SJCRH30 (cell line): ENCODE results near the gene C9orf50. TPM values are rescaled to one million over a fixed set of nuclear protein-coding genes. Genes with fewer than 3 reads are reported as not detected.
A peak's percentile ranks its signal among the peaks of the same experiment; 100 is the strongest.

ENCODE experiments used
- DNase-seq, 2 experiments: peaks; one replicate each; pipeline ENCODE4 v3.0.0-alpha.2; 2015 to 2020
- H3K27ac ChIP-seq: fragments of 250-450 bp; sonication (Bioruptor Pico); 2 replicates; pipeline ENCODE4 v1.5.1; 2020; ENCODE audit warnings: mild to moderate bottlenecking, moderate library complexity
- H3K27me3 ChIP-seq: fragments of 250-450 bp; sonication (Bioruptor Pico); 2 replicates; pipeline ENCODE4 v1.5.1; 2020; ENCODE audit warnings: mild to moderate bottlenecking, moderate library complexity
- H3K36me3 ChIP-seq: fragments of 250-450 bp; sonication (Bioruptor Pico); 2 replicates; pipeline ENCODE4 v1.5.1; 2020; ENCODE audit warnings: mild to moderate bottlenecking, moderate library complexity
- H3K4me1 ChIP-seq: fragments of 250-450 bp; sonication (Bioruptor Pico); 2 replicates; pipeline ENCODE4 v1.5.1; 2020; ENCODE audit warnings: mild to moderate bottlenecking, moderate library complexity
- H3K4me3 ChIP-seq: fragments of 250-450 bp; sonication (Bioruptor Pico); 2 replicates; pipeline ENCODE4 v1.5.1; 2020; ENCODE audit warnings: mild to moderate bottlenecking, moderate library complexity
- H3K9me3 ChIP-seq: fragments of 250-450 bp; sonication (Bioruptor Pico); replicated peaks from 2 replicates; pipeline ENCODE4 v1.5.1; 2020; ENCODE audit warnings: mild to moderate bottlenecking, moderate library complexity
- total RNA-seq: library from RNA; depleted of rRNA; stranded (reverse); fragments of >200 nt; shearing (Covaris generic); gene quantifications from 2 replicates; pipeline ENCODE4 v1.2.3, GENCODE V29; 2014

The C9orf50 gene
- total RNA-seq, 1 experiment from 2014 or later: not detected

DNA sequence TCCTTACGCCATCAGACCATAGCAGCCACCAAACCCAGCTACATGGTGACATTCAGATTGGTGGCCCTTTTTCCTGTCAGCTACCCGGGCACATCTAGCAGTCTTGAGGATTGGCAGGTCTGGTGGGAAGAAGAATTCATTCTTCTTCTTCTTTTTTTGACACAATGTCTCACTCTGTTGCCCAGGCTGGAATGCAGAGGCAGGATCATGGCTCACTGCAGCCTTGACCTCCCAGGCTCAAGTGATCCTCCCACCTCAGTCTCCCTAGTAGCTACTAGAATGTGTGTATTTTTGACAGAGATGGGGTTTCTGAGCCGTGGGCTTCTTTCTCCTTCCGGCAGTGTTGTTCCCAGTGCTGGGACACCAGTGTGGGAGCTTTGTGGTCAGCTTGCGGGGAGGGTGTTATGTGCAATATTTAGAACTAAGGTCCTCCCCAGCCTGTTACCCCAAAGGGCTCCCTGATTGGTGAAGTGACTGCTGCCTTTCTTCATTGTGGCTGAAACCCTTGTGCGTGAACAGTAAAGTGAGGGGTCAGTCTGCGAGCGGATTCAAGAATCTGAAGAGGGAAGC, 8.4 kb upstream of the C9orf50 start:
- Histone ChIP-seq H3K4me3 (no peak overlapping the region), H3K27me3 (no peaks in the 10 kb centered on the region), H3K4me1 (peaks cover 18% of the 10 kb centered on the region), H3K36me3 (peaks cover 14% of the 10 kb centered on the region), H3K27ac (no peak overlapping the region), H3K9me3 (no peaks in the 10 kb centered on the region)
- no peak for DNase-seq

DNA sequence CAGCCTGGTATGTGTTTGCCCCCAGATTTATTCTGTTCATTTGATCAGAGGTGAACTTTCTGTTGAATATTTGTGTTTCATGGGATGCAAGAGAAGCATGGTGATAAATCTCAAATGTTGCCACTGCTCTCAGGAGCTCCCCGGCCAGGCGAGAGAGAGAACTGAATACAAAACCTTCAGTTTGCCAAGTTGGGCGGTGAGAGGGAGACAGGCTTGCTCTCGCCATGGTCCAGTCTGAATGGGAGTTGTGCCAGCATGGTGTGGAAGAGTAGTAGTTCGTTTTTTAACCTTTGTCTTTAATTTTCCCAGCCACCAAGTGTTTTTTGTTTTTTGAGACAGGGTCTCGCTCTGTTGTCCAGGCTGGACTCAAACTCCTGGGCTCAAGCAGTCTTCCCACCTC, 7.8 kb upstream of the C9orf50 start:
- DNase-seq: no peak
- Histone ChIP-seq H3K27ac (no peak overlapping the region), H3K9me3 (no peaks in the 10 kb centered on the region), H3K36me3 (peaks cover 10% of the 10 kb centered on the region), H3K4me1 (peaks cover 18% of the 10 kb centered on the region), H3K27me3 (no peaks in the 10 kb centered on the region), H3K4me3 (no peak overlapping the region)

DNA sequence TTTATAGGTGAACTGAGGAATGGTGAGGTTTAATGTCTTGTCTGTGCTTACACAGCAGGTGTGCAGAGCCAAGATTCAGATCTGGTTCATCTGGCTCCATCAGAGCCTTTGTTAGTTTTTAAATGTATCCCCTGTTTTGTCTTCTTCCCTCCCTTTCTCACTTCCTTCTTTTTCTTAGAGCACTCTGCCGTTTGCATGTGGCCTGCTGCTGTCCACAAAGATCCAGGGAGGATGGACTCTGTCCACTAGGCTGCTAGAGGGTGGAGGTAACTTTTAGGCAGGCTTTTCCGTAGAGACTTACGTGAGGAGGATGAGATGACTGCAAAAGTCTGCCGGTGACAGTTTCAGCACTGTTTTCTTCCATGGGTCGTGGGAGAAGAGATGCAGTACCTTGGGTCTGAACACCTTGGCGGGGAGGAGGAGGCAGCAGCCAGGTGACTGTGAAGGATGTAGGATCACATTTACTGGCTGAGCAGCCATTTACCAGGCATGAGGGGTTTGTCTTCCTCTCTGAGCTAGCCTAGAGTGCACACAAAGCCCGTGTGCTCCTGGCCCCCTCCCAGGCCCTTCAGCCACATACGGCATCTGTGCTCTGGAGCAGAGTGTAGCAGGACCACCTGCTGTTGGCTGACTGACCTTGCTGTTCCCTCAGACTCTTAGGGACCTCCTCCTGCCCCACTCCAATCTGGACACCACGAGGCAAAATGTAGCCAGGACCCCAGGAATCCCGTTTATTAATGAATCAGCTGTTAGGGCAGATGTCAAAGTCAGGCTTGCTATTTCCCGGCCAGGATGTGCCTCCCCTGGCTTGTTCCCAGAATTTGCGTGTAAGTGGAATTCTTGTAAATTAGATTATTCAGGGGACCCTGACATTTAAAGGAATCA, 6.9 kb upstream of the C9orf50 start:
- Histone ChIP-seq H3K4me3 (peak overlapping the region; percentile 76), H3K4me1 (peaks cover 18% of the 10 kb centered on the region), H3K27me3 (no peaks in the 10 kb centered on the region), H3K27ac (no peak overlapping the region), H3K36me3 (peaks cover 5% of the 10 kb centered on the region; the same call in 1 of the 2 replicates), H3K9me3 (no peaks in the 10 kb centered on the region)
- DNase-seq: peak; percentile 56 to 57

DNA sequence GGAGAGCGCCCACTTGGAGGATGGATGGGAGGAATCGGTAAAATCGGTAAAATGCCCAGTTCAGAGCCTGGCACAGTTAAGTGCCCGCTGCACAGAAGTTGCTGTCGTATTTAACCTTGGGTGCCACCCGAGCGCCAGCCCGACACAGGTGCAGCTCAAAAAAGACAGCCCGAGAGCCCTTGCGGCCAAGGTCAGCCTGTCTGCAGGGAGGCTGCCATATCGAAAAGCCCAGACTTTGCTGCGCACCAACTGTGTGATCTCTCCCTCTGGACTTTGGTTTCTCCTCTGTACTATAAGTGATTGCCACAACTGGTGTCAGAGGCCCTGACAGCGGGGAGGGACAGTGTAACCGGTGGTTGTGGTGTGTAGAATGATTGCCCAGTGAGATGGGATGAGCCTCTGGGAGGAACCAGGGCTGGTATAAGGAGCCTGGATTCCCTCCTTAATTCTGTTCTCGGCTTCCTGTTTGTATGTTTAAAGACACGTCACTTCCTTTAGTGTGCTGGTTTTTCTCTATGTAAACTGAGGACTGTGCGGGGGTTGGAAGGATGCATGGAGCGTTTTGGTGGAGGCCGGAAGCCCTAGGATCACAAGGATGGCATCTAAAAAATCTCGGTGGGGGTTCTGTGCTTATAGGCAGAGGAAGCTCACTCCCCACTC, 5.9 kb upstream of the C9orf50 start:
- peak in 1 of 2 experiments; percentile 58 for DNase-seq
- no peaks in the 10 kb centered on the region for H3K36me3 ChIP-seq
- peaks cover 2% of the 10 kb centered on the region; the same call in 1 of the 2 replicates for H3K27me3 ChIP-seq
- peaks cover 18% of the 10 kb centered on the region for H3K4me1 ChIP-seq
- peak overlapping the region; percentile 76 for H3K4me3 ChIP-seq
- H3K27ac ChIP-seq: peak overlapping the region; percentile 84
- no peaks in the 10 kb centered on the region for H3K9me3 ChIP-seq

DNA sequence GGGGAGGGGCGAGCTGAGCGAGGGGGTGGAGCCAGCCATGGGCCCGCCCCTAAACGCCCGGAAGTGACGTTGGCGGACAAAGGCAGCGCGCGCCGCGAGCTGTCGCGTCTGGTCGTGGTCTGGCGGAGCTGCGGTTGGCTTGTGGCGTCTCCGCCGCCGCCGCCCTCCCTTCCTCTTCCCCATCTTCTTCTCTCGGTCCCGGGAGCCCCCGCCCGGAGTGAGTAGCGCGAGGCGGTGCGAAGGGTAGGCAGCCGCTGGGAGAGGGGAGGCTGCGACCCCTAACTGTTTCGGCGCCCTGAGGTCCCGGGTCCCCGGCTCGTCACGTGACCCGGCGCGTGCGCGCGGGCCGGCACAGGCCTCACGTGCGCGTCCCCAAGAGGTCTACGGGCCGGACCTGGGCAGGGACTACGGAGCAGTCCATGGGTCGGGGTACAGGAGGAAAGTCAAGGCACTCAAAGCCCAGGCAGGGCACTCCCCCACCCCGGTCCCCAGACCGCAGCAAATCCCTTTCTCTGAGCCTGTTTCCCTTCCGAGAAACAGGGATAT, 5.3 kb upstream of the C9orf50 start, which contains the start of gene NTMT1:
NTMT1 (plus strand) TSS at position 85 of the 546 bp plus-strand sequence. CDS start 6,541 bp downstream, outside the sequence.
- Histone ChIP-seq H3K4me1 (peaks cover 18% of the 10 kb centered on the region), H3K36me3 (no peaks in the 10 kb centered on the region), H3K27me3 (peaks cover 6% of the 10 kb centered on the region), H3K4me3 (peak within 1 kb of the TSS; percentile 76), H3K27ac (peak within 1 kb of the TSS; percentile 84), H3K9me3 (no peaks in the 10 kb centered on the region)
- peak; percentile 80 to 90 for DNase-seq

DNA sequence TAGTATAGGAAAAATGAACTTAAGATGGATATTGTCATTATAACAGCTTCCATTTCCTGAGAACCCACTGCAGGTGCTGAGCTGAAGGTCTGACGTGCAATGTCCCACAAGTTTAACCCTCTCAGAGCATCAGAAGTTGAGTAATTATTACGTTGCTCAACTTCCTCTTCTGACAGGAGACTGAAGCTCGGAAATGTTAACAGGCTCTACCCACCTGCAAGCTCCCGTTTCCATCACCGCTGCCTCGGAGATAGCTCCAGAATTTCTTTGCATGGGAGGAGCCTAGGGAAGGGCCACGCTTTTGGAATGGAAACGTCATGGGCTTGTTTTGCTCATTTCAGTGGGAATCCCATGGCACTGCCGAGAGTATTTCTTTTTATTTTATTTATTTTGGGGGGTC, 4.0 kb upstream of the C9orf50 start:
- Histone ChIP-seq H3K27me3 (peaks cover 14% of the 10 kb centered on the region), H3K27ac (no peak overlapping the region)

DNA sequence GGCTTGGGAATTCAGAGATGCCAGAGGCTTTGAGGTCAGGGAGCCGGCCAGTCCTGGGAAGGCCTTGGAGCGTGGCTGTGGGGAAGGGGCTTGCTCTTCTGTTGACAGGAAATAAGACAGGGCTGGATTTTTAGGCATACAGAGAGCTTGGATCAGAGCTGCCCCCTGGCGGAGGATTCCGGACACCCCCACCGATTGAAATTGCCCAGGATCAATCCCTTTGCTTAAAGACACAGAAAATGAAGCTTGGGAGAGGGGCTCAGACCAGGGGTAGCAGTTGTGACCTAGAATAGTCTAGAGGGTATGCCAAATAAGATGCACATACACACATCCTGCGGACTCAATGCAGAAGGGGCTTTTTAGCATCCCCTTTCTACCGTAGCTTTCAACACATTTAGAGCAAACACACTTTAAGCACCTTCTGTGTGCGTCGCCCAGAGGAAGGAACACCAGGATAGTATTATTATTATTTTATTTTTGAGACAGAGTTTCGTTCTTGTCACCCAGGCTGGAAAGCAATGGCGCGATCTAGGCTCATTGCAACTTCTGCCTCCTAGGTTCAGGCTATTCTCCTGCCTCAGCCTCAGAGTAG, 3.4 kb upstream of the C9orf50 start:
- Histone ChIP-seq H3K4me3 (no peak overlapping the region), H3K4me1 (peaks cover 18% of the 10 kb centered on the region)
- peak; percentile 72 to 84 for DNase-seq

More for the DNA sequence above, 4.0 kb upstream of the C9orf50 start:
- no peak overlapping the region for H3K4me3 ChIP-seq
- DNase-seq: no peak
- H3K9me3 ChIP-seq: no peaks in the 10 kb centered on the region
- no peaks in the 10 kb centered on the region for H3K36me3 ChIP-seq
- peaks cover 18% of the 10 kb centered on the region for H3K4me1 ChIP-seq

DNA sequence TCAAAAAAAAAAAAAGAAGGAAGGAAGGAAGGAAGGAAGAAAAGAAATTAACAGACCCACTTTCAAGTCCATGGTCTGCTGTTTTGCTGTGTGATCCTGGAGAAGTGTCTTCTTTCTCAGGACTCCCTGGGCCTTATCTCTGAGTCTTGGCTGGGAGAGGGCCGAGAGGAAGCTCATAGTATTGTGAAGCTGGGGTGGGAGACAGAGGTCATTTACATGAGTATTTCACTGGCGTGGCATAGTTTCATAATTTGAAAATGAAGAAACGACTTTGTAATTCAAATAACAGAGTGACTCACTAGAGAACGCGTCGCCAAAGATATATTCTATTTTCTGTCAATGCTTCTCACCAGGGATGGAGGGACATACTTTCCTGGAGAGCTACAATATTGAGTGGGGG, 2.4 kb upstream of the C9orf50 start:
- Histone ChIP-seq H3K36me3 (no peaks in the 10 kb centered on the region), H3K9me3 (no peaks in the 10 kb centered on the region), H3K4me1 (peaks cover 14% of the 10 kb centered on the region), H3K27ac (no peak overlapping the region), H3K4me3 (no peak overlapping the region), H3K27me3 (peaks cover 23% of the 10 kb centered on the region)
- no peak for DNase-seq

More for the DNA sequence above, 3.4 kb upstream of the C9orf50 start:
- no peaks in the 10 kb centered on the region for H3K36me3 ChIP-seq
- no peak overlapping the region for H3K27ac ChIP-seq
- H3K9me3 ChIP-seq: no peaks in the 10 kb centered on the region
- H3K27me3 ChIP-seq: peaks cover 19% of the 10 kb centered on the region

DNA sequence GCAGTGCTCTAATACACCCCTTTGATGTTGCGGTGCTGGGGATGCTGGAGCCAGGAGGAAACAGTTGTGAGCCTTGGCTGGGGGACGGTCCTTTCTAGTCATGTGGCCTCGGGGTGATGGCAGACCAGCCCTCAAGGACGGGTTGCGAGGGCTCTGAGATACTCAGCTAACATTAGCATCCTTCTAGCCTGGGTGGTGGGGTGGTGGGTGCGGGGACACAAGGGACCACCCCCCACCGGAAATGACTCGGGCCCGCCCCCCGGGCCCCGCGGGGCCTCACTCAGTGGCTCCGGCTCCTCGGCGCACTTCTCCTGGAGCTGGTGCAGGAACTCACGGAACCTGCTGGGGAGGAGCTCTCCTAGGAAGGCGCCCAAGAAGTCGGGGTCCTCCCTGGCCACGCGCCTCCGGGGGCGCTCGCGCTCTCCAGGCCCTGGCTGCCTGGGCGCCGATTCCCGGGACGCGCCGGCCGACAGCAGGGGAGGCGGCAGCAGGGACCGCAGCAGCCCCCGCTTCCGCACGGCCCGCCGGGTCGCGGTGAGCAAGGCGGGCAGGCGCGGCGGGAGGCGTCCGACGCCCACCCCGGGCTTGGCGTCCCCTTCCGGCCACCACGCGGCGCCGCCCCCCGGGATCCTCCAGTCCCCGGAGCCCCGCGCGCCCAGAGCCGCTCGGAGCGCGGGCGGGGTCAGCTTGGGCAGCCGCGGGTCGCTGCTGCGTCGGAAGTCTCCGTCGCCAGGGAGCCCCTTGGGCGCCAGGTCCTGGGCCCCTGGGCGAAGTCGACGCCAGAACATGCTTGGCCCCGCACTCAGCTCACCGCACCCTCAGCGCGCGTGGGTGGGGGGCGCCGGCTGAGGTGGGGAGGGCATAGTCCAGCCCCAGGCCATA, 873 bp downstream of the C9orf50 start:
- Histone ChIP-seq H3K27me3 (peaks cover 23% of the 10 kb centered on the region), H3K9me3 (no peaks in the 10 kb centered on the region), H3K36me3 (no peaks in the 10 kb centered on the region), H3K4me3 (peak overlapping the region; percentile 51), H3K4me1 (no peaks in the 10 kb centered on the region), H3K27ac (no peak overlapping the region)
- peak in 1 of 2 experiments; percentile 56 for DNase-seq

DNA sequence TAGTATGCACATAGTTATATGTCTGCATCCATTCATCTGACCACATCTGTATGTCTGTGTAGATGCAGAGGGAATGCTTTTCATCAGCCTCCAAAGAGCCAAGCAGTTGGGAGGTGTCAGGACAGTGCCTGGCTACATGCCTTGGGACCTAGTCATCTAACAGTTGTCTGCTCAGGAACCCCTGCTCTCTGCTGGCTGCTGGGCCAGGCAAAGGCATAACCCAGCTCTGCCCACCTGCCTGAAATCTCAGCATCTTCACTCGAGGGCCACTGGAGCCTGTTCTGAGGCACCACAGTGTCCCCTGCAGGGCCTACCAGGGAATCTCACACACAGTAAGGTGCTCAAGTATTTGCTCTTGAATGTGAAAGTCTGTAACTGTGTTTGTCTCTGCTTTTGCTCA, 3.7 kb downstream of the C9orf50 start:
- Histone ChIP-seq H3K36me3 (no peaks in the 10 kb centered on the region), H3K4me3 (no peak overlapping the region), H3K9me3 (no peaks in the 10 kb centered on the region), H3K27ac (no peak overlapping the region), H3K4me1 (no peaks in the 10 kb centered on the region), H3K27me3 (peaks cover 48% of the 10 kb centered on the region)
- DNase-seq: peak; percentile 67 to 74

DNA sequence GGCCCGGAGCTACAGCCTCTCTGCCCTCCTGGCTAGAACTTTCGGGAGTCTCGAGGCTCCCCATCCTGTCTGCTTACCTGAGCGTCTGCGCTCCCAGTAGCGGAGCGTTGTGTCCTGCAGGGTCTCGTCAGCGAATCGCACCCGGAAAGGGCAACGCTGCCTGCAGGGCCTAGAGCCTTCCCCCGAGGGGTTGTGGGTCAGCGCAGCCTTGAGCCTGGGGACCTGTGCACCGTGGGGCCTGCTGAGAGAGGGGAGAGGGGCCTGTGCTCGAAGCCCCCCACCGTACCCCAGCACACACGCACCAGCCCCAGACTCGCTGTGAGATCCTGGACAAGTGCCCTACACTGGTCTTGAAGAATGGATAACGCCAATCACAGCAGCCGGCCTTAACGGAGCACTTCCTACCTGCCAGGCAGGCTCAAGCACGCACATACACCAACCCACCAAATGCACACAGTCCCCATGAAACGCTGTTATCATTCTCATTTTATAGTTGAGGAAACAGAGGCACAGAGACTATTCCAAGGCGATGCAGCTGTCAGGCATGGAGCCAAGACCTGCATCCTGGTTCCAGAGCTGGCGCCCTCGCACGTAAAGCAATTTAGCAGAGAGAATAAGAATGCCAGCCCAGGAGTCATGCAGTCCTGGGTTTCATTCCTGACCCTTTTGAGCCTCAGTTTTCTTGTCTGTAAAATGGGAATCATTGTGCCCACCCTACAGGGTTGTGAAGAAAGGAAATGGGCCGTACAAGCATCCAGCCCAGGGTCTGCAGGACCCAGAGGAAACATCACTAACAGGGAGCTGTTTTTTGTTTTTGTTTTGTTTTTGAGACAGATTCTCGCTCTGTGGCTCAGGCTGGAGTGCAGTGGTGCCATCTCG, 5.3 kb downstream of the C9orf50 start:
- Histone ChIP-seq H3K36me3 (no peaks in the 10 kb centered on the region), H3K9me3 (no peaks in the 10 kb centered on the region)
- DNase-seq: no peak

DNA sequence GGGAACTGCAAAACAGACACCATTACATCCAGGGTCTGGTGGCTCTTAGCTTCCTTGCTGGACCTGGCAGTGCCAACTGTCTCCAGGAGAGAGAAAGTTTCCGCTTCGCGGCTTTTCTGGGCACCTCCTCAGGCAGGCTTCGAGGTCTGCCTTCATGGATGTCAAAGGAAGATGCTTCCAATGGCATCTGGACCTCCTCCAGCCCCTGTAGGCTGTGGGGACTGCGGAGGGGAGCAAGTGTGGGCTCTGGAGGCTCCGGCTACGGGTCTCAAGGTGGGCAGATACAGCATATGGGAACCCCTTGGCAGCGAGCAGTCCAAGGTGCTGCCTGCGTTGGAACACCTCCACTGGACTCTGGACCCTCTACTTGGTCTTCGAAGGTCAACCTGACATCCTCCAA, 6.0 kb downstream of the C9orf50 start:
- no peak for DNase-seq
- H3K27me3 ChIP-seq: peaks cover 37% of the 10 kb centered on the region
- H3K27ac ChIP-seq: no peak overlapping the region
- H3K36me3 ChIP-seq: no peaks in the 10 kb centered on the region
- no peaks in the 10 kb centered on the region for H3K9me3 ChIP-seq
- H3K4me3 ChIP-seq: no peak overlapping the region
- no peaks in the 10 kb centered on the region for H3K4me1 ChIP-seq

More for the DNA sequence above, 5.3 kb downstream of the C9orf50 start:
- peaks cover 39% of the 10 kb centered on the region for H3K27me3 ChIP-seq
- H3K27ac ChIP-seq: no peak overlapping the region
- H3K4me3 ChIP-seq: no peak overlapping the region
- no peaks in the 10 kb centered on the region for H3K4me1 ChIP-seq
